ENCODE measurements around the gene XKR7.

Gene XKR7

GRCh38 chr20:31922588-31922987, 45.4 kb upstream of the XKR7 start:
- no peak overlapping the region for H3K27ac ChIP-seq
- no peak for TF ChIP-seq CTCF (IDR thresholded peaks at IDR 0.05; ENCODE audit: low read depth, low read length)
- no peaks in the 10 kb centered on the region for H3K27me3 ChIP-seq (ENCODE audit: insufficient read depth, low read depth, severe bottlenecking)
- H3K36me3 ChIP-seq, result no peaks in the 10 kb centered on the region
- no peak overlapping the region for H3K4me3 ChIP-seq (ENCODE audit: low read depth, low read length)
- DNase-seq, result no peak
- H3K9me3 ChIP-seq (ENCODE audit: severe bottlenecking), result no peaks in the 10 kb centered on the region

GRCh38 chr20:31923388-31924331, 44.3 kb upstream of the XKR7 start:
- H3K36me3 ChIP-seq, result no peaks in the 10 kb centered on the region
- H3K9me3 ChIP-seq (ENCODE audit: severe bottlenecking), result no peaks in the 10 kb centered on the region
- DNase-seq, result no peak
- no peak overlapping the region for H3K27ac ChIP-seq
- H3K27me3 ChIP-seq (ENCODE audit: insufficient read depth, low read depth, severe bottlenecking), result no peaks in the 10 kb centered on the region
- no peak for TF ChIP-seq CTCF (IDR thresholded peaks at IDR 0.05; ENCODE audit: low read depth, low read length)
- no peak overlapping the region for H3K4me3 ChIP-seq (ENCODE audit: low read depth, low read length)

GRCh38 chr20:31924561-31924960, 43.4 kb upstream of the XKR7 start:
- H3K4me3 ChIP-seq (ENCODE audit: low read depth, low read length), result no peak overlapping the region
- H3K36me3 ChIP-seq, result no peaks in the 10 kb centered on the region
- H3K27ac ChIP-seq, result no peak overlapping the region
- H3K9me3 ChIP-seq (ENCODE audit: severe bottlenecking), result no peaks in the 10 kb centered on the region
- H3K27me3 ChIP-seq (ENCODE audit: insufficient read depth, low read depth, severe bottlenecking), result no peaks in the 10 kb centered on the region
- TF ChIP-seq CTCF (IDR thresholded peaks at IDR 0.05; ENCODE audit: low read depth, low read length), result no peak
- DNase-seq, result no peak

- H3K36me3 ChIP-seq, result no peaks in the 10 kb centered on the region
- TF ChIP-seq CTCF (IDR thresholded peaks at IDR 0.05; ENCODE audit: low read depth, low read length), result no peak
- DNase-seq, result no peak
These were observed 42.3 kb upstream of the XKR7 start for GRCh38 chr20:31925631-31926030.

GRCh38 chr20:31926493-31926892, 41.5 kb upstream of the XKR7 start:
- no peak overlapping the region for H3K4me3 ChIP-seq (ENCODE audit: low read depth, low read length)
- H3K9me3 ChIP-seq (ENCODE audit: severe bottlenecking), result no peaks in the 10 kb centered on the region
- H3K36me3 ChIP-seq, result no peaks in the 10 kb centered on the region
- H3K27me3 ChIP-seq (ENCODE audit: insufficient read depth, low read depth, severe bottlenecking), result no peaks in the 10 kb centered on the region
- DNase-seq, result no peak
- no peak for TF ChIP-seq CTCF (IDR thresholded peaks at IDR 0.05; ENCODE audit: low read depth, low read length)
- no peak overlapping the region for H3K27ac ChIP-seq

More at GRCh38 chr20:31925631-31926030, 42.3 kb upstream of the XKR7 start:
- no peaks in the 10 kb centered on the region for H3K9me3 ChIP-seq (ENCODE audit: severe bottlenecking)
- H3K4me3 ChIP-seq (ENCODE audit: low read depth, low read length), result no peak overlapping the region
- H3K27me3 ChIP-seq (ENCODE audit: insufficient read depth, low read depth, severe bottlenecking), result no peaks in the 10 kb centered on the region
- H3K27ac ChIP-seq, result no peak overlapping the region

All from WERI-Rb-1 (cell line).